ENCODE data around the gene RNF144A.

DNA sequence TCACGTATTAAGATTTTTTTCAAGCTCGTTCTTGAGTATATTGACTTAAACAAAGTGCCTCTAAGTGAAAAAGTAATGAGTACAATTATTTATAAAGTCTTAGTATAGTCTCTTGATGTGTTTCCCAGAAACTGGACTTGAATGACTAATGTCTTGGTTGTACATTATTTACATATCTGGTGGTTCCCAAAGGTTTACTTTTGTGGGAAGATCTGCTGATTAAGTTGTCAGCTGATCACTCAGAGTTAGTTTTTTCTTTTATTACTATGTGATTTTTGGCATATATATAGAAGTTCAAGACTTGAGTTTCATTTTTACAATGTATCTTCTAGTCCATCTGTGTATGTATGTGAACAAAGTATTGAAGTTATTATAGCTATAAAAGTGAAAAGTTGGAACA lies 29.5 kb downstream of the RNF144A start:
- TF ChIP-seq, protein P1, sequence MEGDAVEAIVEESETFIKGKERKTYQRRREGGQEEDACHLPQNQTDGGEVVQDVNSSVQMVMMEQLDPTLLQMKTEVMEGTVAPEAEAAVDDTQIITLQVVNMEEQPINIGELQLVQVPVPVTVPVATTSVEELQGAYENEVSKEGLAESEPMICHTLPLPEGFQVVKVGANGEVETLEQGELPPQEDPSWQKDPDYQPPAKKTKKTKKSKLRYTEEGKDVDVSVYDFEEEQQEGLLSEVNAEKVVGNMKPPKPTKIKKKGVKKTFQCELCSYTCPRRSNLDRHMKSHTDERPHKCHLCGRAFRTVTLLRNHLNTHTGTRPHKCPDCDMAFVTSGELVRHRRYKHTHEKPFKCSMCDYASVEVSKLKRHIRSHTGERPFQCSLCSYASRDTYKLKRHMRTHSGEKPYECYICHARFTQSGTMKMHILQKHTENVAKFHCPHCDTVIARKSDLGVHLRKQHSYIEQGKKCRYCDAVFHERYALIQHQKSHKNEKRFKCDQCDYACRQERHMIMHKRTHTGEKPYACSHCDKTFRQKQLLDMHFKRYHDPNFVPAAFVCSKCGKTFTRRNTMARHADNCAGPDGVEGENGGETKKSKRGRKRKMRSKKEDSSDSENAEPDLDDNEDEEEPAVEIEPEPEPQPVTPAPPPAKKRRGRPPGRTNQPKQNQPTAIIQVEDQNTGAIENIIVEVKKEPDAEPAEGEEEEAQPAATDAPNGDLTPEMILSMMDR (conservative IDR thresholded peaks at IDR 0.05; ENCODE audit: low read depth, low read length), result no peak
- TF ChIP-seq EZH2 (IDR thresholded peaks at IDR 0.05; ENCODE audit: borderline replicate concordance, low read depth, low read length, poor library complexity, severe bottlenecking), result no peak

All from A673 (cell line).